ENCODE results near the gene FBXL22.

DNA sequence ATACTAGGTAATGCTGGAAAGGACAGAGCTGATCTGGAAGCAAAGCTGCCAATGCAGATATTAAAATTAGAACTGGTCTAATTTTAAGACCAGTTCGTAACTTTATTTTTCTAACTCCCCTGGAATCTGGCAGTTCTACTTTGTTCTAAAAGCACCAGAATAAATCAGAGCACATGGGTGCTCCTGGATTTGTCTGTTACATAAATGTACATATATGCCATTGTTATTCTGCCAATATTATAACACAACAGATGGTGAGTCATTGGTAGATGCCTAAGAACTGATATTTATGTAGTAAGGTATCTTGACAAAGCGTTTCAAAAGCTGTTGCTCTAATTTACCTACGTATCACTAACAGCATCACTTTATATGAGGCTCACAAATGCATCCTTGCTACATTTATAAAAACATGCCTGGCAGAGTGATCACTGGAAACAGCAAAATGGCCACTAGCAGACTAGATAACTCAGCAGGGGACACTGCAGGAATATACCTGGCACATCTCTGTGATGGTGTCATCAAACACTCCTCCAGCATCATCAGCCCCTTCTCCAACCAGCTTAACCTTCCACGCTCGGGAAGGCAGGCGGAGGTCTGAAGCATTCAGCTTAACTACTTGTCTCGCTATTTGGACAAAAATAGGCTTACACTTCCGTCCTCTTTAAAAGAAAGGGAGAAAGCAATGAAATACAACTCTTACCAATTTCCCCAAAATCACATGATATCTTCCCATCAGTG is 26.2 kb downstream of the FBXL22 start:
- TF ChIP-seq, protein P1, sequence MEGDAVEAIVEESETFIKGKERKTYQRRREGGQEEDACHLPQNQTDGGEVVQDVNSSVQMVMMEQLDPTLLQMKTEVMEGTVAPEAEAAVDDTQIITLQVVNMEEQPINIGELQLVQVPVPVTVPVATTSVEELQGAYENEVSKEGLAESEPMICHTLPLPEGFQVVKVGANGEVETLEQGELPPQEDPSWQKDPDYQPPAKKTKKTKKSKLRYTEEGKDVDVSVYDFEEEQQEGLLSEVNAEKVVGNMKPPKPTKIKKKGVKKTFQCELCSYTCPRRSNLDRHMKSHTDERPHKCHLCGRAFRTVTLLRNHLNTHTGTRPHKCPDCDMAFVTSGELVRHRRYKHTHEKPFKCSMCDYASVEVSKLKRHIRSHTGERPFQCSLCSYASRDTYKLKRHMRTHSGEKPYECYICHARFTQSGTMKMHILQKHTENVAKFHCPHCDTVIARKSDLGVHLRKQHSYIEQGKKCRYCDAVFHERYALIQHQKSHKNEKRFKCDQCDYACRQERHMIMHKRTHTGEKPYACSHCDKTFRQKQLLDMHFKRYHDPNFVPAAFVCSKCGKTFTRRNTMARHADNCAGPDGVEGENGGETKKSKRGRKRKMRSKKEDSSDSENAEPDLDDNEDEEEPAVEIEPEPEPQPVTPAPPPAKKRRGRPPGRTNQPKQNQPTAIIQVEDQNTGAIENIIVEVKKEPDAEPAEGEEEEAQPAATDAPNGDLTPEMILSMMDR (conservative IDR thresholded peaks at IDR 0.05; ENCODE audit: low read depth, low read length): no peak
- TF ChIP-seq EZH2phosphoT487 (IDR thresholded peaks at IDR 0.05; ENCODE audit: borderline replicate concordance, low read length): no peak

All from PC-3 (cell line).